OCI-LY1 (cell line): ENCODE data around the gene MAST4.

ENCODE experiments used
- H2AFZ ChIP-seq: fragments of 200-600 bp; sonication (generic), shearing (Covaris generic); 2 replicates; pipeline ENCODE4 v1.6.0; 2014; ENCODE audit warnings: antibody characterized with exemption, mild to moderate bottlenecking, low read length
- H3F3A ChIP-seq: fragments of 200-600 bp; sonication (generic), shearing (Covaris generic); 2 replicates; pipeline ENCODE4 v1.6.0; 2014; ENCODE audit warnings: mild to moderate bottlenecking, antibody characterized with exemption, low read length, moderate library complexity; ENCODE audit not compliant: insufficient read depth
- H3K27ac ChIP-seq: fragments of 200-600 bp; sonication (generic); 2 replicates; pipeline ENCODE4 v1.5.1; 2014; ENCODE audit warnings: low read length, mixed run types, mild to moderate bottlenecking, low read depth; ENCODE audit not compliant: poor library complexity, severe bottlenecking
- H3K27me3 ChIP-seq: fragments of 200-600 bp; sonication (generic); 2 replicates; pipeline ENCODE4 v1.6.0; 2014; ENCODE audit warnings: antibody characterized with exemption, mild to moderate bottlenecking, low read length, moderate library complexity; ENCODE audit not compliant: insufficient read depth
- H3K36me3 ChIP-seq: fragments of 200-600 bp; sonication (generic); 2 replicates; pipeline ENCODE4 v1.6.1; 2014; ENCODE audit warnings: mild to moderate bottlenecking, antibody characterized with exemption, low read length, moderate library complexity, mixed read lengths; ENCODE audit not compliant: insufficient read depth
- H3K4me1 ChIP-seq: fragments of 200-600 bp; sonication (generic); 2 replicates; pipeline ENCODE4 v1.5.1; 2014; ENCODE audit warnings: mild to moderate bottlenecking, low read length, moderate library complexity; ENCODE audit not compliant: insufficient read depth, severe bottlenecking
- H3K4me2 ChIP-seq: fragments of 200-600 bp; sonication (generic), shearing (Covaris generic); 2 replicates; pipeline ENCODE4 v1.6.1; 2014; ENCODE audit warnings: low read length
- H3K4me3 ChIP-seq: fragments of 200-600 bp; sonication (generic); 2 replicates; pipeline ENCODE4 v1.5.1; 2014; ENCODE audit warnings: low read length, low read depth, mild to moderate bottlenecking, mixed read lengths; ENCODE audit not compliant: poor library complexity, severe bottlenecking
- H3K79me2 ChIP-seq: fragments of 200-600 bp; shearing (Covaris generic); 2 replicates; pipeline ENCODE4 v1.6.1; 2016; ENCODE audit warnings: mixed run types, low read length, mixed read lengths; ENCODE audit not compliant: insufficient read depth
- H3K9ac ChIP-seq: fragments of 200-600 bp; sonication (generic), shearing (Covaris generic); 2 replicates; pipeline ENCODE4 v1.6.1; 2014; ENCODE audit warnings: mild to moderate bottlenecking, low read length, mixed read lengths
- H3K9me2 ChIP-seq: fragments of 200-600 bp; sonication (generic), shearing (Covaris generic); 2 replicates; pipeline ENCODE4 v1.6.1; 2014; ENCODE audit warnings: low read depth, mild to moderate bottlenecking, low read length, mixed read lengths
- H3K9me3 ChIP-seq: fragments of 200-600 bp; shearing (Covaris generic); 2 replicates; pipeline ENCODE4 v1.6.1; 2014; ENCODE audit warnings: low read length, mixed read lengths
- H4K20me1 ChIP-seq: fragments of 200-600 bp; sonication (generic), shearing (Covaris generic); 2 replicates; pipeline ENCODE4 v1.6.0; 2016; ENCODE audit warnings: mild to moderate bottlenecking, low read length; ENCODE audit not compliant: insufficient read depth
- CTCF ChIP-seq: fragments of 200-600 bp; sonication (generic), shearing (Covaris generic); IDR thresholded peaks from 2 replicates; pipeline ENCODE4 v1.5.1; 2017; ENCODE audit warnings: mild to moderate bottlenecking, antibody characterized with exemption, low read length, moderate library complexity, mixed read lengths
- EZH2 ChIP-seq: fragments of 200-600 bp; sonication (generic), shearing (Covaris generic); IDR thresholded peaks from 2 replicates; pipeline ENCODE4 v1.8.0; 2017; ENCODE audit warnings: borderline replicate concordance, mixed run types, mild to moderate bottlenecking, antibody characterized with exemption, low read length, moderate library complexity, mixed read lengths

MAST4 gene

GRCh38 chr5:66927140-66927539, 330.9 kb downstream of the MAST4 start:
- TF ChIP-seq EZH2: no peak
- no peak for TF ChIP-seq CTCF
- H3K9me2 ChIP-seq: no peaks in the 10 kb centered on the region
- no peaks in the 10 kb centered on the region for H3F3A ChIP-seq
- no peak overlapping the region for H3K4me2 ChIP-seq
- no peak overlapping the region for H3K4me3 ChIP-seq
- no peak overlapping the region for H2AFZ ChIP-seq
- H3K27me3 ChIP-seq: no peaks in the 10 kb centered on the region
- H3K9ac ChIP-seq: no peak overlapping the region
- no peaks in the 10 kb centered on the region for H3K36me3 ChIP-seq
- H3K4me1 ChIP-seq: no peaks in the 10 kb centered on the region
- H4K20me1 ChIP-seq: no peaks in the 10 kb centered on the region
- no peak overlapping the region for H3K27ac ChIP-seq
- H3K79me2 ChIP-seq: no peaks in the 10 kb centered on the region
- H3K9me3 ChIP-seq: no peaks in the 10 kb centered on the region

- Histone ChIP-seq H3K9ac (no peak overlapping the region), H2AFZ (no peak overlapping the region), H3K9me3 (no peaks in the 10 kb centered on the region), H3K4me1 (no peaks in the 10 kb centered on the region), H3K36me3 (no peaks in the 10 kb centered on the region), H4K20me1 (no peaks in the 10 kb centered on the region), H3K4me2 (no peak overlapping the region), H3K27me3 (no peaks in the 10 kb centered on the region), H3K9me2 (no peaks in the 10 kb centered on the region), H3F3A (no peaks in the 10 kb centered on the region), H3K27ac (no peak overlapping the region), H3K4me3 (no peak overlapping the region), H3K79me2 (no peaks in the 10 kb centered on the region)
- TF ChIP-seq CTCF (no peak), EZH2 (no peak)
Measured at GRCh38 chr5:66929281-66929680, 333.1 kb downstream of the MAST4 start.

GRCh38 chr5:66929995-66930394, 333.8 kb downstream of the MAST4 start:
- H3F3A ChIP-seq: no peaks in the 10 kb centered on the region
- H3K79me2 ChIP-seq: no peaks in the 10 kb centered on the region
- no peaks in the 10 kb centered on the region for H3K4me1 ChIP-seq
- H3K9ac ChIP-seq: no peak overlapping the region
- no peaks in the 10 kb centered on the region for H3K27me3 ChIP-seq
- no peaks in the 10 kb centered on the region for H3K9me3 ChIP-seq
- no peak overlapping the region for H3K4me3 ChIP-seq
- H3K4me2 ChIP-seq: no peak overlapping the region
- no peak overlapping the region for H2AFZ ChIP-seq
- H3K27ac ChIP-seq: no peak overlapping the region
- no peaks in the 10 kb centered on the region for H3K36me3 ChIP-seq
- TF ChIP-seq EZH2 (no peak), CTCF (no peak)
- H3K9me2 ChIP-seq: no peaks in the 10 kb centered on the region
- H4K20me1 ChIP-seq: no peaks in the 10 kb centered on the region
